ENCODE data around the gene PTPRD. TPM values are rescaled to one million over a fixed set of nuclear protein-coding genes. Genes with fewer than 3 reads are reported as not detected.

The PTPRD gene
- total RNA-seq, 1 experiment from 2014 or later = 0.02 TPM

DNA sequence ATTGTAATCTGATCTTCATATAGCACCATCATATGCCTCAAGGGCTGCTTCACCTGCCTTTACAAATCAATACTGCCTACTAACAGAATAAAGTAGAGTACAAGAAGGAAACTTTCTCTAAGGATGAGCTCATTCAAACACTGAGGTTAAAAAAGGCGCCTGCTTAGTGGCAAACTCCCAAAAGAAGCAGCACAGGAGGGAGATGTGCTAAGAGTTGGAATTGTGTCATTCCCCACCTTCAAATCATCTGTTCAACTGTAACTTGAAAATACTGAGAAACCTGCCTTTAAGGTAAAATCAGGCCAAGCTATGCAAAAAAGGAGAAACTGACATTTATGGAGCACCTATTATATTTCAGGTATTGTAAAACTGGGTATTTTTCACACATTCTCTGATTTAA, 560.6 kb downstream of the PTPRD start:
- no TSS peak for BruUV-seq (replicated peaks)
- POLR2A ChIA-PET = no interaction called here

DNA sequence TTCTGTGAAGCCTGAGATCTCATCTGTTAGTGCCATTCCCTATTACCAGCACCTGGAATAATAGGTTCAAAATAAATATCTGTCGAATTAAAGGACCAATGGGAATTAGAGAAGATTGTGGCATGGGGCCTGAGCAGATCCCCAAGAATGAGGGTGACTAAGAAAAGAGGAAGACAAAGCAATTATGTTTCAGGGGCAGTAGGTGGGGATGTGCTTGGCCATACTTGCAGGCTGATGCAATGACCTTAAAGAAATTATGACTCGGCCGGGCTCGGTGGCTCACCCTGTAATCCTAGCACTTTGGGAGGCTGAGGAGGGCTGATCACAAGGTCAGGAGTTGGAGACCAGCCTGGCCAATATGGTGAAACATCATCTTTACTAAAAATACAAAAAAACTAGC, 562.8 kb downstream of the PTPRD start:
- H3K27ac ChIP-seq (ENCODE audit: low read depth, low read length) = no peak overlapping the region
- no peaks in the 10 kb centered on the region for H3K36me3 ChIP-seq (ENCODE audit: control insufficient read depth in 1 of 2, insufficient read depth in 2 of 2, low read length in 2 of 2)
- CTCF ChIA-PET = no interaction called here
- peaks cover 0 to 6% of the 10 kb centered on the region in 2 experiments; a peak in 3 of 4 replicates for H3K9me3 ChIP-seq (ENCODE audit: control insufficient read depth in 1 of 2, insufficient read depth in 1 of 2, low read depth in 1 of 2, low read length in 2 of 2)
- no peak overlapping the region for H2AFZ ChIP-seq (ENCODE audit: low read depth, low read length, poor library complexity, severe bottlenecking)
- no peak overlapping the region for H3K4me3 ChIP-seq (replicated peaks in 1 of 2; ENCODE audit: low read depth in 1 of 2, low read length in 2 of 2)
- no peak for DNase-seq (ENCODE audit: low read depth, low spot score)
- RAD21 ChIA-PET (ENCODE audit: low non-redundant PET in 1 of 2, low total read pairs in 2 of 2, uncharacterized antibody in 2 of 2, unreplicated experiment in 2 of 2) = no interaction called here
- TF ChIP-seq ELF1 (IDR thresholded peaks at IDR 0.05; ENCODE audit: borderline replicate concordance, low read depth) (no peak), SP1 (IDR thresholded peaks at IDR 0.05; ENCODE audit: low read depth) (no peak), EZH2 (IDR thresholded peaks at IDR 0.05) (no peak), EZH2phosphoT487 (IDR thresholded peaks at IDR 0.05; ENCODE audit: borderline replicate concordance) (no peak), YY1 (IDR thresholded peaks at IDR 0.05; ENCODE audit: extremely low read depth, insufficient replicate concordance, low read depth, low read length) (no peak), SRF (IDR thresholded peaks at IDR 0.05; ENCODE audit: low read depth) (no peak), CBX3 (IDR thresholded peaks at IDR 0.05; ENCODE audit: low read depth) (no peak), RAD21 (IDR thresholded peaks at IDR 0.05; ENCODE audit: low read depth) (no peak), FOSL1 (IDR thresholded peaks at IDR 0.05; ENCODE audit: low read depth) (no peak), ZNF274 (IDR thresholded peaks at IDR 0.05; ENCODE audit: low read depth, low read length) (no peak), CEBPB (IDR thresholded peaks at IDR 0.05; ENCODE audit: low read depth) (no peak)
- POLR2A ChIA-PET = no interaction called here
- H3K9ac ChIP-seq (ENCODE audit: low read length) = no peak overlapping the region
- H3K4me2 ChIP-seq (ENCODE audit: low read length) = no peak overlapping the region
- no TSS peak for BruUV-seq (replicated peaks)
- no peaks in the 10 kb centered on the region for H3K9me2 ChIP-seq (ENCODE audit: insufficient read depth)
- intact Hi-C loops (cut with micrococcal nuclease) = no loop called here
- no peaks in the 10 kb centered on the region for H3K27me3 ChIP-seq (ENCODE audit: insufficient read depth, low read length)
- H4K20me1 ChIP-seq (ENCODE audit: insufficient read depth) = no peaks in the 10 kb centered on the region
- H3K79me2 ChIP-seq (ENCODE audit: insufficient read depth, low read length) = no peaks in the 10 kb centered on the region
- H3K4me1 ChIP-seq (ENCODE audit: control insufficient read depth in 1 of 2, insufficient read depth in 2 of 2, low read length in 2 of 2) = no peaks in the 10 kb centered on the region
- no peak for ATAC-seq

More for the DNA sequence above, 560.6 kb downstream of the PTPRD start:
- Histone ChIP-seq H3K4me2 (ENCODE audit: low read length) (no peak overlapping the region), H3K9me3 (ENCODE audit: control insufficient read depth in 1 of 2, insufficient read depth in 1 of 2, low read depth in 1 of 2, low read length in 2 of 2) (peaks cover 0 to 8% of the 10 kb centered on the region in 2 experiments; a peak in 3 of 4 replicates), H3K36me3 (ENCODE audit: control insufficient read depth in 1 of 2, insufficient read depth in 2 of 2, low read length in 2 of 2) (no peaks in the 10 kb centered on the region), H3K27ac (ENCODE audit: low read depth, low read length) (no peak overlapping the region), H3K9ac (ENCODE audit: low read length) (no peak overlapping the region), H4K20me1 (ENCODE audit: insufficient read depth) (no peaks in the 10 kb centered on the region), H2AFZ (ENCODE audit: low read depth, low read length, poor library complexity, severe bottlenecking) (no peak overlapping the region), H3K4me1 (ENCODE audit: control insufficient read depth in 1 of 2, insufficient read depth in 2 of 2, low read length in 2 of 2) (no peaks in the 10 kb centered on the region), H3K9me2 (ENCODE audit: insufficient read depth) (no peaks in the 10 kb centered on the region), H3K4me3 (replicated peaks in 1 of 2; ENCODE audit: low read depth in 1 of 2, low read length in 2 of 2) (no peak overlapping the region), H3K79me2 (ENCODE audit: insufficient read depth, low read length) (no peaks in the 10 kb centered on the region), H3K27me3 (ENCODE audit: insufficient read depth, low read length) (no peaks in the 10 kb centered on the region)
- intact Hi-C loops (cut with micrococcal nuclease) = no loop called here
- ChIA-PET RAD21 (ENCODE audit: low non-redundant PET in 1 of 2, low total read pairs in 2 of 2, uncharacterized antibody in 2 of 2, unreplicated experiment in 2 of 2) (no interaction called here), CTCF (no interaction called here)
- TF ChIP-seq FOSL1 (IDR thresholded peaks at IDR 0.05; ENCODE audit: low read depth) (no peak), ZNF274 (IDR thresholded peaks at IDR 0.05; ENCODE audit: low read depth, low read length) (no peak)
- ATAC-seq (no peak), DNase-seq (ENCODE audit: low read depth, low spot score) (no peak)
